ENCODE results near the gene P2RY6. TPM values are rescaled to one million over a fixed set of nuclear protein-coding genes. Genes with fewer than 3 reads are reported as not detected.

The P2RY6 gene
- polyA plus RNA-seq, 1 donor (not counting 4 experiments of a cell fraction or from before 2014, with no cell fraction given) = 0.04 TPM

DNA sequence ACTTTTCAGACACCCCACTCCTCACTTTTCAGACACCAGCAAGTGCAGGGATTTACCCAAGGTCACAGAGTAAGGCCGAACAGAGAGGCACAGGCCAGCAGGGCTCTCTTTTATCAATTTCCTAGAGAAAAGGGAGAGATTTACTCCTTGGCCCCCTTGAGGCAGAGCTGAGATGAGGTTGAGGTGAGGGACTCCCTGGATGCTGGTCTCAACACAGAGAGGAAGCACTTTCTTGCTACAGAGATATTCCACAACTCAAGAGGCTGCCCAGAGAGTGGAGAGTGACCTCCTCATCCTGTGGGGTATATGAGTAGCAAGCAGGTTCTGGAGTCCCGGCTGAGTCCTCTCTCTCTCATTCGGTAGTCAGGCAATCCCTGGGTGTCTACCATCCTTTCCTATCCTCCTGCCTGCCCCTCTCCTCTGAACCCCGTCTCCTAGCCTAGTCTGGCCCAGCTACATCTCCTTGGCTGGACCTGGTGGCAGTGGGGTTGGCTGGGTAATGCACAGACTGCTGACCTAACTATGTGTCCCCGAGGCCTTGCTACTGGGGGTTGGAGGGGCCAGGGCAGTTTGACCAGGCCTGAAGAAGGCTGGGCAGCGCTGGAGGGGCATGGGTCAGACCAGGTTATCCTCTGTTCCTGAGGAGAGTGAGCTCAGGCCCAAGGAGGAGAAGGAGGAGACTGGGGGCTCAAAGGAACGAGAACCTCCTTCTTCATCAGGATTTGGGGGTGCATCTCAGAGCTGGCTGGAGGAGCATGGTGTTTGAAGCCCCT, 34.1 kb downstream of the P2RY6 start:
- peak overlapping the region; percentile 16 for H3K4me2 ChIP-seq (ENCODE audit: control insufficient read depth, extremely low read depth, insufficient read depth, low read depth, low read length)
- dilution Hi-C loops (cut with MboI; ENCODE audit: extremely low pct_ligation_motif_present, low sequenced_read_pairs) = no loop called here

GRCh38 chr11:73306977-73307322, 34.8 kb downstream of the P2RY6 start:
- peak overlapping the region; percentile 47 for H3K27ac ChIP-seq (ENCODE audit: control insufficient read depth, insufficient read depth, low read length)
- no peak for TF ChIP-seq EZH2 (IDR thresholded peaks at IDR 0.05; ENCODE audit: low read length)
- TF ChIP-seq, protein P1, sequence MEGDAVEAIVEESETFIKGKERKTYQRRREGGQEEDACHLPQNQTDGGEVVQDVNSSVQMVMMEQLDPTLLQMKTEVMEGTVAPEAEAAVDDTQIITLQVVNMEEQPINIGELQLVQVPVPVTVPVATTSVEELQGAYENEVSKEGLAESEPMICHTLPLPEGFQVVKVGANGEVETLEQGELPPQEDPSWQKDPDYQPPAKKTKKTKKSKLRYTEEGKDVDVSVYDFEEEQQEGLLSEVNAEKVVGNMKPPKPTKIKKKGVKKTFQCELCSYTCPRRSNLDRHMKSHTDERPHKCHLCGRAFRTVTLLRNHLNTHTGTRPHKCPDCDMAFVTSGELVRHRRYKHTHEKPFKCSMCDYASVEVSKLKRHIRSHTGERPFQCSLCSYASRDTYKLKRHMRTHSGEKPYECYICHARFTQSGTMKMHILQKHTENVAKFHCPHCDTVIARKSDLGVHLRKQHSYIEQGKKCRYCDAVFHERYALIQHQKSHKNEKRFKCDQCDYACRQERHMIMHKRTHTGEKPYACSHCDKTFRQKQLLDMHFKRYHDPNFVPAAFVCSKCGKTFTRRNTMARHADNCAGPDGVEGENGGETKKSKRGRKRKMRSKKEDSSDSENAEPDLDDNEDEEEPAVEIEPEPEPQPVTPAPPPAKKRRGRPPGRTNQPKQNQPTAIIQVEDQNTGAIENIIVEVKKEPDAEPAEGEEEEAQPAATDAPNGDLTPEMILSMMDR (optimal IDR thresholded peaks at IDR 0.05 in 1 of 3, IDR thresholded peaks at IDR 0.05 in 1 of 3, conservative IDR thresholded peaks at IDR 0.05 in 1 of 3; ENCODE audit: extremely low read depth in 1 of 3, insufficient read depth in 2 of 3, low read length in 3 of 3) = no peak
- FAIRE-seq (peak; percentile 64), DNase-seq (ENCODE audit: low read depth, low spot score) (no peak)
- H3K4me1 ChIP-seq (ENCODE audit: control insufficient read depth, extremely low read depth, insufficient read depth, low read length) = peaks cover 8% of the 10 kb centered on the region
- peak overlapping the region; percentile 98 for H2AFZ ChIP-seq (ENCODE audit: control insufficient read depth, low read length)
- peak overlapping the region; percentile 73 for H3K9ac ChIP-seq (ENCODE audit: control insufficient read depth, extremely low read depth, insufficient read depth, low read length)
- H3K9me1 ChIP-seq (ENCODE audit: control insufficient read depth, extremely low read depth, insufficient read depth, low read length) = no peaks in the 10 kb centered on the region
- peaks cover 5% of the 10 kb centered on the region for H3K79me2 ChIP-seq (ENCODE audit: control insufficient read depth, insufficient read depth, low read length)
- no peaks in the 10 kb centered on the region for H3K27me3 ChIP-seq (ENCODE audit: control insufficient read depth, extremely low read depth, insufficient read depth, low read length)
- H3K9me3 ChIP-seq (ENCODE audit: control insufficient read depth, low read depth, low read length) = no peaks in the 10 kb centered on the region
- H4K20me1 ChIP-seq (ENCODE audit: control insufficient read depth, extremely low read depth, insufficient read depth, low read length) = no peaks in the 10 kb centered on the region
- dilution Hi-C loops (cut with MboI; ENCODE audit: extremely low pct_ligation_motif_present, low sequenced_read_pairs) = no loop called here
- H3K4me2 ChIP-seq (ENCODE audit: control insufficient read depth, extremely low read depth, insufficient read depth, low read depth, low read length) = peak overlapping the region; percentile 96
- peak overlapping the region; percentile 54 to 67 (median 63) for H3K4me3 ChIP-seq (ENCODE audit: control insufficient read depth in 2 of 3, extremely low read depth in 1 of 3, insufficient read depth in 2 of 3, low read depth in 1 of 3, low read length in 3 of 3)
- H3K36me3 ChIP-seq (ENCODE audit: control insufficient read depth in 2 of 2, extremely low read depth in 1 of 2, insufficient read depth in 2 of 2, low read length in 2 of 2) = no peaks in the 10 kb centered on the region

More for the DNA sequence above, 34.1 kb downstream of the P2RY6 start:
- no peaks in the 10 kb centered on the region for H3K9me1 ChIP-seq (ENCODE audit: control insufficient read depth, extremely low read depth, insufficient read depth, low read length)
- no peaks in the 10 kb centered on the region for H3K9me3 ChIP-seq (ENCODE audit: control insufficient read depth, low read depth, low read length)
- no peak overlapping the region for H2AFZ ChIP-seq (ENCODE audit: control insufficient read depth, low read length)
- DNase-seq (ENCODE audit: low read depth, low spot score) (no peak), FAIRE-seq (no peak)
- H3K27ac ChIP-seq (ENCODE audit: control insufficient read depth, insufficient read depth, low read length) = no peak overlapping the region
- H3K9ac ChIP-seq (ENCODE audit: control insufficient read depth, extremely low read depth, insufficient read depth, low read length) = peak overlapping the region; percentile 73
- no peaks in the 10 kb centered on the region for H3K36me3 ChIP-seq (ENCODE audit: control insufficient read depth in 2 of 2, extremely low read depth in 1 of 2, insufficient read depth in 2 of 2, low read length in 2 of 2)
- no peaks in the 10 kb centered on the region for H3K27me3 ChIP-seq (ENCODE audit: control insufficient read depth, extremely low read depth, insufficient read depth, low read length)
- H3K79me2 ChIP-seq (ENCODE audit: control insufficient read depth, insufficient read depth, low read length) = peaks cover 5% of the 10 kb centered on the region
- H3K4me1 ChIP-seq (ENCODE audit: control insufficient read depth, extremely low read depth, insufficient read depth, low read length) = peaks cover 8% of the 10 kb centered on the region
- peak overlapping the region in 1 of 3 experiments; percentile 63 for H3K4me3 ChIP-seq (ENCODE audit: control insufficient read depth in 2 of 3, extremely low read depth in 1 of 3, insufficient read depth in 2 of 3, low read depth in 1 of 3, low read length in 3 of 3)
- H4K20me1 ChIP-seq (ENCODE audit: control insufficient read depth, extremely low read depth, insufficient read depth, low read length) = no peaks in the 10 kb centered on the region
- TF ChIP-seq, protein P1 (optimal IDR thresholded peaks at IDR 0.05 in 1 of 3, IDR thresholded peaks at IDR 0.05 in 1 of 3, conservative IDR thresholded peaks at IDR 0.05 in 1 of 3; ENCODE audit: extremely low read depth in 1 of 3, insufficient read depth in 2 of 3, low read length in 3 of 3) = peak in 1 of 3 experiments; percentile 16
- TF ChIP-seq EZH2 (IDR thresholded peaks at IDR 0.05; ENCODE audit: low read length) = no peak

All from keratinocyte (primary cell).